ENCODE data around the gene DNLZ.
A peak's percentile ranks its signal among the peaks of the same experiment; 100 is the strongest.

Gene DNLZ

GRCh38 chr9:136316896-136317676, 46.5 kb downstream of the DNLZ start:
- DNase-seq (ENCODE audit: low spot score) = no peak

DNA sequence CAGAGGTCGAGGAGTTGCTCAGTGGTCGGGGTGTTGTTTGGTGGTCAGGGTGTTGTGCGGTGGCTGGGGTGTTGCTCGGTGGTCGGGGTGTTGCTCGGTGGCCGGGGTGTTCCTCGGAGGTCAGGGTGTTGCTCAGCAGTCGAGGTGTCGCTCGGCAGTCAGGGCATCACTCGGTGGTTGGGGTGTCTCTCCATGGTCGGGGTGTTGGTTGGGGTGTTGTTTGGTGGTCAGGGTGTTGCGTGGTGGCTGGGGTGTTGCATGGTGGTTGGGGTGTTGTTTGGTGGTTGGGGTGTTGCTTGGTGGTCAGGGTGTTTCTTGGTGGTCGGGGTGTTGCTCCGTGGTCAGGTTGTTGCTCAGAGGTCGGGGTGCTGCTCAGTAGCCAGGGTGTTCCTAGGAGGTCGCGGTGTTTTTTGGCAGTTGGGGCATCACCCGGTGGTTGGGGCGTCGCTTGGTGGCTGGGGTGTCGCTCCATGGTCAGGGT, 47.2 kb downstream of the DNLZ start:
- DNase-seq (ENCODE audit: low spot score) = no peak

- DNase-seq (ENCODE audit: low spot score) = no peak
These were observed 48.6 kb downstream of the DNLZ start for GRCh38 chr9:136314944-136315343.

DNA sequence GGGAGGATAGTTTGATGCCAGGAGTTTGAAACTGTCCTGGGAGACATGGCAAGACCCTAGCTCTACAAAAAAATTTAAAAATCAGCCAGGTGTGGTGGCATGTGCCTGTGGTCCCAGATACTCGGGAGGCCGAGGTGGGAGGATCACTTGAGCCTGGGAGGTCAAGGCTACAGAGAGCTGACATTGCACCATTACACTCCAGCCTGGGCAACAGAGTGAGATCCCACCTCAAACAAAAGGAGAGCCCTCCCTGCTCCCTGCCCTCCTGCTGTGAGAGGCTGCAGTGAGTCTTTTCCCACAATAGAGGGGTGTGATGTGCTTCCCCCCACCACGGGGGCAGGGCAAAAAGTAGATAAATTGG, 49.5 kb downstream of the DNLZ start:
- no peak for DNase-seq (ENCODE audit: low spot score)

- no peak for DNase-seq (ENCODE audit: low spot score)
These were observed 50.2 kb downstream of the DNLZ start for GRCh38 chr9:136313111-136314055.

DNA sequence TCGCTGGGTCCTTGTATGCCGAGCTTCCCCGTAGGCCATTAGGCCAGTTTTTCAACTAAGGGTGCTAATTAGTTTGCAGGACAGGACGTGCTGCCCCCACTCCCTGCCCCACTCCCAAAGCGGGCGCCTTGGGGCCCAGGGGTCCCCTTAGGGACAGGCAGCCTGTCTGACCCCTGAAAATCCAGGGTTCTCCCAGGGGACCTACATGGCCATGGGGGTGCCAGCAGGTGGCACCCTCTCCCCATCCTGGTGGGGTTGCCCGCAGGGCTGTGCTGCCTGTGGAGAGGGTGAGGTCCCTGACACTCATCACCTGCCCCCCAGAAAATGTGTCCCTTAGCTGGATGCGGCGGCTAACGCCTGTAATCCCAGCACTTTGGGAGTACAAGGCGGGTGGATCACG, 51.1 kb downstream of the DNLZ start:
- peak; percentile 17 for DNase-seq (ENCODE audit: low spot score)

- no peak for DNase-seq (ENCODE audit: low spot score)
These were observed 51.6 kb downstream of the DNLZ start for GRCh38 chr9:136312009-136312375.

DNA sequence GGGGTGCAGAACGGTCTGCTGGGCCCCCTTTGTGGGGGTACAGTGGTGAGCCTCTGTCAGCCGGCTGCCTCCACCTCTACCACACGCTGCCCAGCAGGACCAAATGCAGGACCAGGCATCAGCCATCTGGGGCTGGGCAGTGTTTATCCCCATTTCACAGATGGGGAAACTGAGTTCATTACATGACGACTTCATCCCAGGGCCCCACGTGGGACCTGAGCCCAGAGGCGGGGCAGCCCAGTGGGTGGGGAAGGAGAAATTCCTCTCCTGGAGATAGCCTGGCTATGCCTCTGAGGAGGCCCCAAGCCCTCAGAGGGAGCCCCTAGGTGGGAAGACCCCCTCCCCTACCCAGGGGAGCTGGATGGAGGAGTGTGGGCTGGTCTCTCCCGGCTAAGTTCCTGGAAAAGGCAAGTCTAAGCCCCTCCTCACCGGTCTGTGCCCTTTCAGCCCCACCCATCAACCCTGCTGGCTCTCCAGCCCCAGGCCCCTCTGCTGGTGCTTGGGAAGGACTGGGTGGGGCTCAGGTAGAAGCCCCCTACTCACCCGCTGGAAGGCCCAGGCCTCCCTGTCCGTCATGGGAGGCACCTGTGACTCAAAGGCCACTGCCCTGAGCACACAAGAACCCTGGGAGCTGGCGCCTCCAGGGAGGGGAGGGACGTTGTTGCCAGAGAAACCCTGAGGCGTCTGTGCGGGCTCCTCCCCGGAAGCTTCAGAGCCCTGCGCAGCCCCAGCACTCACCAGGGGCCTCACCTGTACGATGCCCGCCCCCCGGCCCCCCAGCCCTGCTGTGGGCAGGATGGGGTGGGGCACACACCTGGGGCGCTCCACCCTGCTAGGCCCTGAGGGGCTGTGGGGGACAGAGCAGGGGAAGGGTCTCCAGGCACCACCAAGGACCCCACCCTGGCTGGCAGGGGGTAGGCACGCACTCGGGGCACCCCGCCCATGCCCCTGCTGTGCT, 52.2 kb downstream of the DNLZ start:
- DNase-seq (ENCODE audit: low spot score) = peak; percentile 38

- no peak for DNase-seq (ENCODE audit: low spot score)
These were observed 53.1 kb downstream of the DNLZ start for GRCh38 chr9:136310273-136311030.

DNA sequence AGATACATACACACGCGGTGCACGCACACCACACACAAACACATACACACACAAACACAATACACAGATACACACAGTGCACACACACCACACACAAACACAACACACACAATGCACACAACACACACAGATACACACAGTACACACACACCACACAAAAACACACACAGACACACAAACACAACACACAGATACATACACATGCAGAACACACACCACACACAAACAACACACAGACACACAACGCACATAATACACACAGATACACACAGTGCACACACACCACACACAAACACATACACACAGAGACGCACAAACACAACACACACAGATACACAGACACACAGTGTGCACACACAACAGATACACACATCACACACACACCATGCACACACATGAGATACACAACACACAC, 53.7 kb downstream of the DNLZ start:
- DNase-seq (ENCODE audit: low spot score) = no peak

Data from kidney tubule cell (primary cell).